Activated CD8-positive, alpha-beta memory T cell treated with anti-CD3 and anti-CD28 coated beads, Interleukin-2, amount 50 U/mL, for 1 hour (primary cell): ENCODE measurements around the gene TXNL4A.
A peak's percentile ranks its signal among the peaks of the same experiment; 100 is the strongest.
"Not testable (repeated sequence)": the region's sequence is repeated elsewhere in the genome, so short reads cannot be mapped to it uniquely, and the experiment has no call there.

Source experiments
- DNase-seq: peaks from one replicate; pipeline ENCODE4 v3.0.0-alpha.2; 2020; ENCODE audit errors: extremely low read depth

Gene TXNL4A, protein sequence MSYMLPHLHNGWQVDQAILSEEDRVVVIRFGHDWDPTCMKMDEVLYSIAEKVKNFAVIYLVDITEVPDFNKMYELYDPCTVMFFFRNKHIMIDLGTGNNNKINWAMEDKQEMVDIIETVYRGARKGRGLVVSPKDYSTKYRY

GRCh38 chr18:79988451-79989194 lies at the start of gene TXNL4A:
TSS of gene TXNL4A (minus strand) at chr18:79988563. CDS start at chr18:79988392, 171 bp downstream.
- peak; percentile 40 for DNase-seq

GRCh38 chr18:80037300-80037699 lies 48.9 kb upstream of the TXNL4A start:
- DNase-seq, result no peak

DNA sequence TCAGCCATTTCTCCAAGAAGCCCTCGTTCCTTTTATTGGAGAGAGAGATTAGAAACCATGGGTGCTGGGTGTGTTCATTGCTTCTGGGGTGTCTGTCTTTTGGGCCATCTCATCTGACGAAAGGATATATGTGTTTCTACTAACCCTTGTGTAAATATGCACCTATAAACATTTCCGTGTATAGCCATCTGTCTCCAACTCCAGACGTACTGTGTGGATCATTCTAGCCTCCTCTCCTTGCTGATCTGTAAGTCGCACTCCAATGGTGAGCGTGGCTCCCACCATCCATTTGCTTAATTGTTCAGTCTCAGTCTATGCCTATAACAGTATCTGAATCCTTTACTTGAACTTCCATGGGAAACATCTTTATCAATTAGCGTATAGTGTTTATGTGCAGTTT lies 47.6 kb upstream of the TXNL4A start:
- no peak for DNase-seq

- no peak for DNase-seq
Measured at GRCh38 chr18:80034852-80035406, 46.6 kb upstream of the TXNL4A start.

- DNase-seq, result peak; percentile 99
Measured at GRCh38 chr18:80034068-80034851, 45.9 kb upstream of the TXNL4A start, which contains the start of gene RBFA. TSS of gene RBFA (plus strand) at chr18:80034434. CDS start at chr18:80034496, 62 bp downstream.

DNA sequence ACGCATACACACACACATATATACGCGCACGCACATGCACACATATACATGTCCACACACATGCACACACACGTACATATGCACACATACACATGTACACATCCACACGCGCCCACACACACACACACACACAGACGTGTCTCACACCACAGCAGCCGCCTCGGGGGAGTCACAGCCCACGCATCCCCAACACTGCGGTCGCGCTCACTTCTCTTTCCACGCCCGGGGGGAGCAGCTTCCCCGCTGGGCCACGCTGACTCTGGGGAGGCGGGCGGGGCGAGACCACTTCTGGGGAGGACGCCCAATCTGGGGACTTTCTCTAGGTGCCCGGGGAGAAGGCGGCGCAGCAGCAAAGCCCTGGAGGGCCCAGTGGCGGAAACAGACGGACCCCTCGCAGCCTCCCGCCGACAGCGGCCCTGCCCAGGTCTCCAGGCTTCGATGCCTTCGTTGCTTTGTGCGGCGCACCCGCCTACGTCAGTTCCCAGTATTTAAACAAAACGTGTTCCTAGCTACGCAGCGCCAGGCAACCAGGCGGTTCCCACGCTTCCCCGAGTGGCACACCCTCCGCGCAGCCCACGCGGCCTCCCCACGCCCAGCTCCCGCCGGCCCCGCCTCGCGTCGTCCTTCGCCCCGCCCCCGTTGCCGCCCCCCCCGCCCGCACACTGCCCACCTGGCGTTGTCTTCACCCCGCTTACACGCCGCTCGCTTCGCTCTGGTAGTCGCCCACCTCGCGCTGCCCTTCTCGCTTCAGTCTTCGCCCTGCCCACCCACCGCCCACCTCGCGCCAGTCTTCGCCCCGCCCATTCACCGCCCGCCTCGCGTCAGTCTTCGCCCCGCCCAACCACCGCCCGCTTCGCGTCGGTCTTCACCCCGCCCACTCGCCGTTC lies 45.1 kb upstream of the TXNL4A start:
- DNase-seq, result peak; percentile 62

DNA sequence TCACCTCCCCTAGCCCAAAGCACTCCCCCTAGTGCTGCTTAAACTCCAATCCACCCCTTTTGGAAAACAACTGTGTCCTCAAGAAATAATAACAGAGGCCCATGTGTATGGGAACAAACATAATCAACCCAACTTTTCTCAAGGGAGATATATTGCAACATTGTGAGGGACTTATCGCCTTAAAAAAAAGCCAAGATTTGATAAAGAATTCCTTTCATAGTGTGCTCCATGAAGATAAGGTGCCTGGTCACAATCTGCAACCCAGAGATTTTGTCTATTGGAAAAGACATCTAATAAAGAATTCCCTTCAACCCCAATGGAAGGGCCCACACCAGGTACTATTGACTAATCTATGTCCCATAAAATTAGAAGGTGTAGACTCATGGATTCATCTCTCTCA lies 41.3 kb upstream of the TXNL4A start:
- DNase-seq, result no peak

GRCh38 chr18:80027719-80028118 lies 39.4 kb upstream of the TXNL4A start:
- not testable (repeated sequence) for DNase-seq

- no peak for DNase-seq
Measured at GRCh38 chr18:80026363-80026762, 38.0 kb upstream of the TXNL4A start.

DNA sequence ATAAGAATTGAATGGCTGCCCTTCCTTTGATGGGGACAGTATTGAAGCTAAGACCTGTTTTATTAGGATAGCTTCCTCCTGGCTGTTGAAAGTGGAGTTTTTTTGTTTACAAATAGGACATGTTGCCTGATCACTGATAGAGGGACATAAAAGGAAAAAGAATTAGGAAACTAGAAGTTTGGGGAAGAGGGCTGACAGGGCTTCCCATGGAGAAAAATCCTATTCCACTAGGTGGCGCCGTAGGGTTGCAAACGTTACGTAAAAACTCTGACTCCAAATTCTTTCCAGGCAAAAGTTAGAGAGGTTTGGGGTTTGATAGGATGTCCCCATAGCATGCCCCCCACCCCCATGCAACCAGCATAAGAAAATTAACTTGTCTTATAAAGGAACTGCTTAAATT lies 34.8 kb upstream of the TXNL4A start:
- DNase-seq, result no peak

GRCh38 chr18:80022613-80023012 lies 34.2 kb upstream of the TXNL4A start:
- DNase-seq, result no peak

GRCh38 chr18:80012714-80013113 lies 24.4 kb upstream of the TXNL4A start:
- DNase-seq, result no peak

DNA sequence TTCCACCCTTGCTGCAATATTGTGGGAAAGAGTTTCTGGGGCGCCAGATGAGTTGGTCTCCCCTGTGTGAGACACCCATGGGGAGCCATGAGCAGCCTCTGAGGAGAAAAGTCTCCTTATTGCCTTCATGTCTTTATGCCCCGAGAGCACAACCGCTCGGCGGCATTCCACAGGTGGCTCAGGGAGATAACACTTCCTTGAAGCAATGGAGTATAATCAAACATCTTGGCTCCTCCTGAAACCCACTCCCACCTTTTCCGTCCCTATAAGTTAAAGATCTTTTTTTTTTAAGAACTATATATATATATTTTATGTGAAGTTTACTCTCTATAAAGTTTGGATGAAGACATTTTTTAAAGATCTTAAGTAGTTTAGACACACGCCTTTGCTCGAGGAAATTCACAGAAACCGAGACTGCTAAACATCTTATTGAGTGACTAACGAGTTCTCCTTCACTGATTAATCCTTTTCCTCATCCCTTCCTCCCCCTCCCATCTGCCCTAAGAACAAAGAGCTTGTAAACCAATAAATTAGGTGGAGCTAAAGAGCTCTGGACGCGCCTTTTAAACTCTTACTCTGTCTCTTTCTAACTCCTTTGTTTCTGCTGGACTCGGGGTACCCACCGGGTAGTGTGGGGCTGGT lies 23.3 kb upstream of the TXNL4A start:
- not testable (repeated sequence) for DNase-seq

- DNase-seq, result no peak
Measured at GRCh38 chr18:80010551-80010906, 22.2 kb upstream of the TXNL4A start.

- no peak for DNase-seq
Measured at GRCh38 chr18:80009661-80010550, 21.5 kb upstream of the TXNL4A start.

- no peak for DNase-seq
Measured at GRCh38 chr18:80006724-80007123, 18.4 kb upstream of the TXNL4A start.

- no peak for DNase-seq
Measured at GRCh38 chr18:80004600-80005342, 16.4 kb upstream of the TXNL4A start.

- no peak for DNase-seq
Measured at GRCh38 chr18:80002468-80002867, 14.1 kb upstream of the TXNL4A start.

DNA sequence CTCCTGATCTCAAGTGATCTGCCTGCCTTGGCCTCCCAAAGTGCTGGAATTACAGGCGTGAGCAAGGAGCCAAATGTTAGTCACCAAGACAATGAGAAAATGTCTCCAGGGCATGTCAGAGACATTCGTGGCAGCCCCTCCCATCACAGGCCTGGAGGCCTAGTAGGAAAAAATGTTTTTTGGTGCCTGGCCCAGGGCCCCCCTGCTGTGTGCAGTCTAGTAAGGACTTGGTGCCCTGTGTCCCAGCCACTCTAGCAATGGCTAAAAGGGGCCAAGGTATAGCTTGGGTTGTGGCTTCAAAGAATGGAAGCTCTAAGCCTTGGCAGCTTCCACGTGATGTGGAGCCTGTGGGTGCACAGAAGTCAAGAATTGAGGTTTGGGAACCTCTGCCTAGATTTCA lies 12.5 kb upstream of the TXNL4A start:
- DNase-seq, result no peak
